ENCODE measurements around the gene XYLT1.
A peak's percentile ranks its signal among the peaks of the same experiment; 100 is the strongest.

The XYLT1 gene

DNA sequence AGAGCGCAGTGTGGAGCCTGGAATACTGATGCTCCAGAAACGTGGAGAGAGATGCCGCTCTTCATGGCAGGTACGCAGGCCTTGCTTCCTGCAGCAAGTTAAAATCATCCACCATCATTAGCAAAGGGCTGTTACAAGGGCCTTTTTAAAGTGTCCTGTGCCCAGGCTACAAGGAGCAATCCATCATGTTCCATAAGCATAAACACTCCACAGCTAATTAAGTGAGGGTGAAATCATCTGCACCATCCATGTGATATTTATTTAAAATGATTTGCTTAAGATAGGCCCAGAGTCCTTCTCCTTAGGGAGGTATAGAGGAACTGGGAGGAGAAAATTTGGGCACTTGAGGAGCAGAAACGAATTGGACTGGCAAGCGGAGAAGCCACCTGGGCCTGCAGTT is 372.1 kb downstream of the XYLT1 start:
- ATAC-seq (no peak), DNase-seq (no peak)

GRCh38 chr16:17084130-17084529 is 386.6 kb downstream of the XYLT1 start:
- ATAC-seq: no peak

DNA sequence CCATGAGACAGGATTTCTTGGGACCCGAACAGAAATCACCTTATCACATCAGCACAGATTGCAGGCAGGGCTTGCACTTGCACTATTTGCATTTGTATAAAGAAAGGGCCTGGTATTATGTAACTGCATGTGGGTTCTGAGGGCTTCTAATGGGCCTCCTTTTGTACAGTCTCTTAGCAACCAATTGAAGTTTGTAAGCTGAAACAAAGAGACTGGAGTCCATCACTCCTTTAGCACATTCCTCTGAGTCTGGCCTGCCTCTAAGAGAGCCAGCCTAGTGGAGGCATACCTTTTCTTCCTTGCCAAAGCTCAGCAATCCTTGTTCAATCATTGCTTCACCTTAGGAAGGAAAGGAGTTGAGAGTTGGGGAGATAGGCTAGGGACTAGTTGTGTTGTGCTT is 387.1 kb downstream of the XYLT1 start:
- DNase-seq (no peak), ATAC-seq (no peak)

More at GRCh38 chr16:17084130-17084529, 386.6 kb downstream of the XYLT1 start:
- DNase-seq: no peak

GRCh38 chr16:17082095-17082882 is 388.5 kb downstream of the XYLT1 start:
- ATAC-seq (no peak), DNase-seq (no peak)

DNA sequence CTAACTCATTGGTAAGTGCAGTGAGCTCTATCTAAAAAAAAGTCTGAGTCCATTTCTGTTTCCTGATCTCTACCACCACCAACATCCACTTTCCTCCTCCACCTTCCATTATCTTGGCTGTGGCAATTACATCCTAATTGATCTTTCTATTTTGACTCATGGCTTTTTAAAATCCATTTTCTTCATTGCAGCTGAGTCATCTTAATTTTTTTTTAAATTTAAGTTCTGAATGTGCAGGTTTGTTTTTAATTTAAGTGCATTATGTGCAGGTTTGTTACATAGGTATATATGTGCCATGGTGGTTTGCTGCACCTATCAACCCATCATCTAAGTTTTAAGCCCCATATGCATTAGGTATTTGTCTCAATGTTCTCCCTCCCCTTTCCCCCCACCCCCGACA is 390.7 kb downstream of the XYLT1 start:
- ATAC-seq (no peak), DNase-seq (no peak)

- no peak for ATAC-seq
These were observed 391.7 kb downstream of the XYLT1 start for GRCh38 chr16:17078931-17079631.

GRCh38 chr16:17076818-17077498 is 393.8 kb downstream of the XYLT1 start:
- ATAC-seq: no peak
- no peak for DNase-seq

More at GRCh38 chr16:17078931-17079631, 391.7 kb downstream of the XYLT1 start:
- DNase-seq: no peak

- DNase-seq (no peak), ATAC-seq (no peak)
These were observed 394.5 kb downstream of the XYLT1 start for GRCh38 chr16:17076092-17076754.

DNA sequence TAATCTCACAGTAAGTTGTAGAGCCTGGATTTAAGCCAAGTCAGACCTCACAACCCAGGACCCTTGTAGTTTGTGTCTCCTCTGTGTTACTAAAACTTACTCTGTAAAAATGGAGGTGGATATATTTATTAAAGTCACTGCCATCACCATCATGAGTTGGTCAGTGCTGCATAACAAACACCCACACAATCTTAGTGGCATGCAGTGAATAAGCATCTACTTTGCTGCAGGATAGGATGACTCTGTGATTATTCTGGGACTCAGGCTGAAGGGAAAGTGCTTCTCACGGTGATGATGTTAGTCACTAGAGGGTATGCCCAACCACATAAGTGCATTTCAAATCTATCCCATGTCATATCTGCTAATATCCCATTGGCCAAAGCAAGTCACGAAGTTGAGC is 398.7 kb downstream of the XYLT1 start:
- ATAC-seq (peak; percentile 30), DNase-seq (no peak)

DNA sequence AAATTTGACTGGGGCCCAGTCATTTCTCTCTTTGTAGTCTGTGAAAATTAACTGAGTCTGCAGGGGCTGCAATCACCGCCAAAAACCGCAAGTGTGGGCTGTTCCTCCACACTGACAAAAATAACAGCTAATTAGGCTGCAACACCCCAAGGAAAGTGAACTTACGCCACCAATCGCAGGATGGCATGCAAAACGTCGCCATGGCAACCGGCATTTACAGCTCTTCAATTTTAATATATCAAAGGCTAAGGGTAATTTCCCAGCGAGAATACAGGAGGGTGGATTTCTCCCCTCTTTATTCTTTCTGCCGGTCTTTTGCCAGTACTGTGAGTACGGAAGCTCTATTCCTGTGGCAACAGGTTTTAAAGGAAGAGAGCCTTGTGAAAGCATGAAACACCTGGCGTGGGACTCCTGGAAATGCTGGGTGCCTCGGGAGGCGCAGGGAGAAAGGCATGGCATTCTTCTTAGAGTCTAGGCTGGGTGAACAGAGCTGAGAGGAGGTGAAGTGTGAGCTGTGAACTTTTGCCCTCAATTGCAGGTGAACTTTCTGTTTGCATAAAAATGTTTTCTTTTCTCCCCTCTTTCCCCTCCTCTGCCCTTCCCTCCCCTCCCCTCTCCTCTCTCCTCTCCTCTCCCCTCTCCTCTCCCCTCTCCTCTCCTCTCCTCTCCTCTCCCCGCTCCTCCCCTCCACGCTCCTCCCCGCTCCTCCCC is 399.7 kb downstream of the XYLT1 start:
- DNase-seq: peak; percentile 84
- peak; percentile 89 for ATAC-seq

GRCh38 chr16:17069681-17070080 is 401.1 kb downstream of the XYLT1 start:
- no peak for DNase-seq

DNA sequence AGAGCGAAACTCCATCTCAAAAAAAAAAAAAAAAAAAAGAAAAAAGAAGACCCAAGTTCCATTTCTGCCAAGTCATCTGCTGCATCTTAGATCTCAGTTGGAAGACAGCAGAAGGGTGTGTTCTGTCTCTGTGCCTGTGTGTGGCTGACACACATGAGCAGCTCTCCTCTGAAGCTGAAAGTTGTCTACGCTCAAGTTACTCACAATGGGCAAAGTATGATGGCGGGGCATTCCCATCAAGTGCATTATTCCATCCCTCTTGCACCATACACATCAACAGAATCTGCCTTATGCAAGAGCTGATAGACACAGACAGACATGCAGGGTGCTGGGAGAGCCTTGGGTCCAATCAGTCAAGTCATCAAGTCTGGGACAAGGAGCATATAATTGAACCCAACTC is 402.2 kb downstream of the XYLT1 start:
- DNase-seq (no peak), ATAC-seq (no peak)

More at GRCh38 chr16:17069681-17070080, 401.1 kb downstream of the XYLT1 start:
- ATAC-seq: no peak

DNA sequence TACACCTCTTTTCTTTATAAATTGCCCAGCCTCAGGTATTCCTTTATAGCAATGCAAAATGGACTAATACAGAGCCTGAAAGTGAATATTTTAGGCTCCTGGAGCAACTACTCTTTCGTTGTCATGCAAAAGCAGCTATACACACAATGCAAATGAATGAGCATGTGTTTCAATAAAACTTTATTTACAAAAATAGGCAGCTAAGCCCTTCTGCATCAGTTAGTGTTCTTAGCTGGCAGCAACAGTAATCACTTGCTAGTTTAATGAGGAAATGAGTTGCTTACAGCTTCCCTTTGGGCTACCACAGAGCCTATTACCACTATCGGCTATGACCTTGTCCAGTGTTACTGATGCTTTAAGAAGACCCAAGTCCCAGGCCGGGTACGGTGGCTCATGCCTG is 402.9 kb downstream of the XYLT1 start:
- ATAC-seq: no peak
- no peak for DNase-seq

GRCh38 chr16:17063201-17064139 is 407.3 kb downstream of the XYLT1 start:
- DNase-seq (no peak), ATAC-seq (no peak)

DNA sequence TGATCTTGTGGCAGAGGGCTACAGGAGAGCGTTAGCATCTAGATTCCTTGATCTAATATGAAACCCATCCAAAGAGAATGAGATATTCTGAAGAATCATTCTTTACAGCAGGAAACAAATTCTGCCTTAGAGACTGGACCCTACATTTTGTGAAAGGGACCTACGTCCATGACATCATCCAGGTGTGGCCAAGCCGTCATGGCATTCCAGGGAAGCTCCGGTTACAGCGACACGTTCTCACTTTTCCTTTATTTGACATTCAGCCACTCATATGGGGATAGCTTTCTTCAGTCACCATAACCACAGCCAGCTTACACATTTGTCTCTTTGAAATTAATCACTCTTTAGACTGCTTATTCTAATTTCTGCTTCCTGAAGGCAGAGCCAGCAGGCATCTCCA is 408.1 kb downstream of the XYLT1 start:
- DNase-seq (no peak), ATAC-seq (no peak)

DNA sequence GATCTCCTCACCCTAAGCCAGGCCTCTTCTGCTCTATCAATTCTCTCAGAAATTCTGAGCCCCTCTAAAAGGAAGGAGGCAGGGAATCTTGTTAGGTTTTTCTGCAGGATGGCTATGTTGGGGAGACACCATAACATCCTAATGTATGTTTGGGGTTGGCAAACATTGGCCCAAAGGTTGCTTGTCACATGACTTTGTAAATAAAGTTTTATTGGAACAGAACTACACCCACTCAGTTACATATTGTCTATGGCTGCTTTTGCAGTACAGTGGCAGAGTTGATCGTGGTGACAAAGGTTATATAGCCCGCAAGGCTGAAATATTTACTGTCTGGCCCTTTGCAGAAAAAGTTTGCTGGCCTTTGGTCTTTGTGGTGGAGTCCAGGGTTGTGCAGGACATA is 409.4 kb downstream of the XYLT1 start:
- no peak for ATAC-seq
- no peak for DNase-seq

GRCh38 chr16:17058471-17058870 is 412.3 kb downstream of the XYLT1 start:
- ATAC-seq: no peak
- no peak for DNase-seq

DNA sequence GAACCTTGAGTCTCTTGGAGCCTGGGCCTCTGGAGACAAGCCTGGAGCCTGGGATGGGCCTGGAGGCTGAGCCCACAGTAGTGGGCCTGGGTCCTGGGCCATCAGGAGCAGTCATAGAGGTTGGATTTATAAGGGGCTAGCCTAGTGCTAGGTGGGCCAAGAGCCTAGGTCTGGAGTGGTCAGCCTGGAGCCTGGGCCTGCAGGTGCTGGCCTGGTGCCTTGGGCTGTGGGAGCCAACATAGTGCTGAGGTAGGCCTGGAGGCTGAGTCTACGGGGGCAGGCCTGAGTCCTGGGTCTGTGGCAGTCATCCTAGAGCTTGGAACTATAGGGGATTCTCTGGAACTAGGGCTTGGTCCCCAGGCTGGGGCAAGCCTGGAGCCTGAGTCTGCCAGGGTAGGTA is 414.1 kb downstream of the XYLT1 start:
- ATAC-seq: no peak
- DNase-seq: no peak

GRCh38 chr16:17053536-17054160 is 417.1 kb downstream of the XYLT1 start:
- DNase-seq (no peak), ATAC-seq (no peak)
